Glomerular visceral epithelial cell (primary cell): Measurements from ENCODE around the gene SLC35E3.

Source experiments
- DNase-seq: peaks from one replicate; pipeline ENCODE4 v3.0.0-alpha.2; 2016; ENCODE audit errors: extremely low spot score

The SLC35E3 gene

DNA sequence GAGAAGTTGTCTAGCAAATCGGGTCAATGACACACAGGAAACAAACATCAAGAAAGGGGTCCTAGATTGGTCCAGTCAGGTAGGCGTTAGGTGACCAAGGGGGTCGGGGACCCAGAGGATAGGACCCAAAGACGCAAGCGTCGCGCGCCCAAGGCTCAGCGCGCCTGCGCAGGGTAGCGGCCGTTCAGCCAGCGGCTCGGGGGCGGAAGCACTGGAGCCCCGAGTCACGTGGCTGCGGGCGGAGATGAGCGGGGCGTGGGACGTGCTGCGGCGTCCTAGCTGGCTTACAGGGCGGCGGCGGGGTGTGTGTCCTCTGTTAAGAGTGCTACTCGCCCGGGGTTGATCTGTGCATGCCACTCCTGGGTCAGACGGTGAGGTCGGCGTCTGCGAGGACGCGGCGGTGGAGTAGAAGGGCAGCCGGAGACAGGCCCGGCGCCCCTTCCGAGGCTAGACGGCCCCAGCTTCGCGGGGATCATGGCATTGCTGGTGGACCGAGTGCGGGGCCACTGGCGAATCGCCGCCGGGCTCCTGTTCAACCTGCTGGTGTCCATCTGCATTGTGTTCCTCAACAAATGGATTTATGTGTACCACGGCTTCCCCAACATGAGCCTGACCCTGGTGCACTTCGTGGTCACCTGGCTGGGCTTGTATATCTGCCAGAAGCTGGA is at the start of gene SLC35E3:
Gene SLC35E3, plus strand, starts transcription at position 273 of the 668 bp plus-strand sequence. Its CDS starts 202 bp downstream, at position 475.
- DNase-seq, result peak; percentile 88

DNA sequence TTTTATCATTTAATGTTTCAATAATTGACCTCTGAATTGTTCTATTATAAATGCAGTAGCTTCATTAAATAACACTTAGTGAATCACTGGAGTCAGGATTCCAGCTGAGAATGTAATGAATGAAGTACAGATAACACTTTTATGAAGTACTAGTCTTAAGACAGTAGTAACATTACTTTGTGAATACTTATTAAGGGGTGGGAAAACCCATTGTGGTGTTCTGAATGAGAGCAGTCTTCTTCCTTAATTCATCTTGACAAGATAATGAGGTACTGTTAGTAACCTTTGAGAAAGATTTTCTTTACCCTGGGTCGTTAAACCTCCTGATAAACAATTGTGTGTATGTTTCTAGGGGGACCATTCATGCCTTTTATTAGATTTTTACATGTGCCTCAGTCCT is 46.5 kb upstream of the SLC35E3 start:
- DNase-seq, result no peak

DNA sequence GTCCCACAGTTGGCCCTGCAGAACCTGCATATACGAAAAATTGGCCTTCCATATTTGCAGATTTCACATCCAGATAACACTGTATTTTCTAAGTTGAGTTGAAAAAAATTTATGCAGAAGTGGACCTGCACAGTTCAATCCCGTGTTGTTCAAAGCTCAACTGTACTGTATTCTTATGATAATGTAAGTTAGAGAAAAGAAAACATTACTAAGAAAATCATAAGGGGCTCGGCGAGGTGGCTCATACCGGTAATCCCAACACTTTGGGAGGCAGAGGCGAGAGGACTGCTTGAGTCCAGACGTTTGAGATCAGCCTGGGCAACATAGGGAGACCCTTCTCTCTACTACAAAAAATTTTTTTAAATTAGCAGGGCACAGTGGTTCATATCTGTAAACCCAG is 18.2 kb upstream of the SLC35E3 start:
- no peak for DNase-seq

DNA sequence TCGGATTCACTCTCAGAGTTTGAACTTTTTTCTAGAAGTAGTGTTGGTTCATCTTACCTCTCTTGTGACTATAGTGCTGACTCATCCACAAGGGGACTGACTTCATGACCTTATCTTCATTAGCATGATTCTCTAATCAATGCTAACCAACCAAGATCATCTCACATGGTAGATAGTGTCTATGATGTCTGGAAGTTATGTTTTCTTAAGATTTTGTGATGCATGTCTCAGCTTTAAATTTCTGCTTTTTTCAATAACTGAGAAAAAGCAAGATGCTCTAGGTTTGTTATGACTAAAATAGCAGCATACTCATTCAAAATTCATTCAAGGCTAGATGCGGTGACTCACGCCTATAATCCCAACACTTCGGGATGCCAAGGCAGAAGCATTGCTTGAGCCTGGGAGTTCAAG is 12.3 kb upstream of the SLC35E3 start:
- no peak for DNase-seq

DNA sequence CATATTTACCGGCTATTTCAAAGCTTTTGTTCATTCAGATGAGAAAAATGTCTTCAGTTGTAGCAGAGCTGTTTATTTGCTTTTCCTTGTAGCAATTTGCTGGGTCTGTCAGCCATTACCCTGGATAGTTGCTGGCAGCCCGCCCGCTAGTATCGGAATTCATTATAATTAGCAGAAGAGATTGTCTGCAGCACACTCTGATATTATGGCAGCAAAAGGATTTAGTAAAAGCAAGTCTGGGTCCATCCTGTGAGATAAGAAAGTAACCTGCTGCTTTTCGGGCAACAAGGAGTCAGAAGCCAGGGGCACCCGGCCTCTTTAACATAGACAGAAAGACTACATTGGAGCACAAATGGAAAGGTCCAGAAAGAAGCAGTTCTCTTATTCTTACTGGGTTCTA is 6.1 kb upstream of the SLC35E3 start:
- DNase-seq, result no peak

DNA sequence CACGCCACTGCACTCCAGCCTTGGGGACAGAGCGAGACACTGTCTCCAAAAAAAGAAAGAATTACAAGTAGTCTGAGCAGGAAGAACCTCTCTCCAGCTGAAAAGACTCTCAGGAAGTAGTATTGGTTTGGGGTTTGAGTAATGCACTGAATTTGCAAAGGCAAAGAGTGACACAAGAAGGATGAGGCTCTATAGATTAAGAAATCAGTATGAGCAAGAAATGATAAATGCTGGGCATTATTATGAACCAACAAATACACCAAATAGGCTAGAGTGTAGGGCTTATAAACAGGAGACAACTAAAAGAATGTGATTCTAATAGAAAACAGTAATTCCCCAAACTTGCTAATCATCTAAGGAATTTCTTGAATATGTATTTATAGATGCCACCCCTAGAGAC is 2.6 kb upstream of the SLC35E3 start:
- DNase-seq, result no peak

DNA sequence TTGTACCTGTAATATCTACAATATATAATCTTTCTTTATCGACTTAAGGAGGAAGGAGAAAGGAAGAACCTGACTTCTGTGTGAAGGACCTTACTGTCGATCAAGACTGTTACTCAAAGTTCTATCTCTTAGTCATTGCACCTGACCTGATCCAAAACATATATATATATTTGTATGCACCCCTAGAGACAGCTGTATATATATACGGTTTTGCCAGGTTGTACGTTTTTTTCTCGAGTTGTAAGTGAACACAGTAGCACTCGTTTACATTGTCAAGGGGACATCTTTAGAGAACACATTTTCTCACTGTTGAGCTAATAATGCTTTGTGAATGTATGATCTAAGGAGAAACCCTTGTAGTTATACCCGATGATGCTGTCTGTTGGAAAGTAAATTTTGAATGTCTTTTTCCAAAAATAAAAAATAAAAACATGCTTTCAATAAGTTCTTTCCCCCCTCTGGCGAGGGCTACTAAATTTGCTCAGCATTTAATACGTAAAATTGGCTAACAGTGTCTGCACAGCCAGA is 536 bp upstream of the SLC35E3 start:
- DNase-seq, result no peak

DNA sequence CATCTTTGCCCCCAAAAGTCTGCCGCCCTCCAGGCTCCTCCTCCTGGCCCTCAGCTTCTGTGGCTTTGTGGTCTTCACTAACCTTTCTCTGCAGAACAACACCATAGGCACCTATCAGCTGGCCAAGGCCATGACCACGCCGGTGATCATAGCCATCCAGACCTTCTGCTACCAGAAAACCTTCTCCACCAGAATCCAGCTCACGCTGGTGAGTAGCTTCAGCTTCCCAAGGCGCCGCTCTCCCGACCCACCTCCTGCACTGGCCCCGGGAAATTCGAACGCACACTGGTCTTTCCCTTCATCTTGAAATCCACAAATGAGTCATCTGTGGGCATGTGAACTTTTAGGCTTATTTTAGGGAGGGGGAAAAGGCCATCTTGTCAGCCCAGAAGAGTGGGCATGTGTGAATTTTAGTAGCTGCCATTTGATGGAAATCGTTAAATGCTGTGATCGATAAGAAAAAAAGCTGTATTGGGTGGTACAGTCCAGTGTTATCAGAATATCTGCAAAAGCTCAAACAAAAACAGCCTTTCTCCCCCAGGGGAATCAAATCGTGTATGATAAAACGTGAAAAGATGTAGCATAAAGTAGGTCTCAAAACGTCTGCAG is 700 bp downstream of the SLC35E3 start:
- DNase-seq, result peak; percentile 61

DNA sequence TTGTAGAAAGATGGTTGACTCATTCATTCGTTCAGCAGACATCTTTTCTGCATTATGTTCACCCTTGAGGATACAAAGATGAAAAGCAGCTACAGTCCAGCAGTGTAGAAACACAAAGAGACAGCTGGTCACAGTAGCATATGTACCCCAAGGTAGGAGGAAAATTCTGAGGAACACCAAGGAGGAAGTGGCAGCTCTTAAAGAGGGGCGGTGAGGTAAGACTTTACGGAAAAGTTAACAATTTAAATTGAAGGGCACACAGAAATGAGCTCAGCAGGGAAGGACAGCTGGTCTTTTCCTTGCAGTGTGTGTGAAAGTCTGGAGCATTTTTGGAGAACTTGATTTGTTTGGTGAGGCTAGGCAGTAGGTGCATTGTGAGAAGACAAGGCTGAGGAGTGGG is 3.5 kb downstream of the SLC35E3 start:
- DNase-seq, result no peak

DNA sequence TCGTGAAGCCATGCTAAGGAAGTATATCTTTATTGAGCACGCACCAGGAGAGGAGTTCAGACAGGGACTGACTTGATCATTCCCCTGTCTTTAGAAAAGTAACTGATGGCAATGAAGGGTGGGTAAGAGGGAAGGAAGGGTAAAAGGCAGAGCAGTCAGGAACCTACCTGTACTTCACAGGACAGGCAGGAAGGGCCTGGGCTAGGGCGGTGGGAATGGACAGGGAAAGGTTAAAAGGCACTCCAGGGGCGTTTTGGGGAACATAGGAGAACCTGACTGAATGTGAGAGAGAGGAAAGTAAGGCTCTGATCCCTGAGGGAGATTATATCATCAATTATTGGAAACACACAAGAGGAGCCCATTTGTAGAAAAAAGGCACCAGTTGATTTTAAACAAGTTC is 3.9 kb downstream of the SLC35E3 start:
- no peak for DNase-seq

DNA sequence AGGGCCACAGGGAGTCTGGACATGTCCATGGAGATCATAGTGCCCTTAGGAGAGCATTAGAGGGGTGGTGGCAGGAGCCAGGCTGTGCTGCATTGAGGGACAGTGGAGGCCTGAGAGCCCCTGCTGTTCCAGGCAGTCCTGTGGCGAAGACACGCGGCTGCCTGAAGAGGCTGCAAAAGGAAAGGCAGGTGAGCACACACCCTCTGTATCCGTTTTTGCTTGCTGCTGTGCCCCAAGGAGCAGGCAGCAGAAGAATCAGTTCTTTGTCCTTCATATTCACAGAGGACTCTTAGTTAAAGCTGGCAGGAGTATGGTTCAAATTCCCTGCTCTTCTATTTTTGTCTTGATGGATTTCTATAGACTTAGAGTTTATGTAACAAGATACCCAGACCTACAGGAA is 4.5 kb downstream of the SLC35E3 start:
- DNase-seq, result no peak

DNA sequence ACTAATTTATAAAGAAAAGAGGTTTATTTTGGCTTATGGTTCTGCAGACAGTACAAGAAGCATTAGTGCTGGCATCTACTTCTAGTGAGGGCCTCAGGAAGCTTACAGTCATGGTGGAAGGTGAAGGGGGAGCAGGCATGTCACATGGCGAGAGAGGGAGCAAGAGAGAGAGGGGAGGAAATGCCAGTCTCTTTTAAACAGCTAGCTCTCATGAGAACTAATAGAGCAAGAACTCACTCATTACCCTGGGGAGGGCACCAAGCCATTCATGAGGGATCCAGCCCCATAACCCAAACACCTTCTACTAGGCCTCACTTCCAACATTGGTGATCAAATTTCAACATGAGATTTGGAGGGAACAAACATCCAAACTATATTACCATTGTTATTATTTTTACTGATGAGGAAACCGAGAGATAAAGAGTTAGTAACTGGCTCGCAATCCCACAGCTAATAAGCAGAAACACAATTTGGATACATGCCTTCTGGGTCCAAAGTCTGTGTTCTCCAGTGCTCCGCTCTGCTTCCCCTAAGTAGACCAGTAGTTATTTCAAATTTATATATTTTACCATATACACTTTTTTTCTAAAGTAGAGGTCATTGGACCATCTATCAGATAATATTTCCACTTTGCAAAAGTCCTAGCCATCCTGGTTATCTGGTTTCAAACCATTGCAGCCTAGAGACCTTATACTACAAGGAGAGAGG is 9.7 kb downstream of the SLC35E3 start:
- DNase-seq, result no peak

DNA sequence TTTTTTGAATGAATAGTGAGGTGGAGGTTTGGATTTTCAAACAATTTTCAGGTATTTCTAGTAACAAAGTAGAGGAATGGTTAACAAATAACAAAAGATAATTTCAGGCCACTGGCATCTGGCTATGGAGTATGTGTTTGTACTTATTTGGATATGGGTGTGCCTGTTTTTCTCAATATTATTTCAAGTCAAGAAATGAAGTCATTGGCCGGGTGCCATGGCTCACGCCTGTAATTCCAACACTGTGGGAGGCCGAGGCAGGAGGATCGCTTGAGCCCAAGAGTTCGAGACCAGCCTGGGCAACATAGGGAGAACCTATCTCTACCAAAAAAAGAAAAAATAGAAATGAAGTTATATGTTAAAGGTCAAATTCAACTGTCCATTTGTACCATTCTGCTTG is 13.9 kb downstream of the SLC35E3 start:
- no peak for DNase-seq

DNA sequence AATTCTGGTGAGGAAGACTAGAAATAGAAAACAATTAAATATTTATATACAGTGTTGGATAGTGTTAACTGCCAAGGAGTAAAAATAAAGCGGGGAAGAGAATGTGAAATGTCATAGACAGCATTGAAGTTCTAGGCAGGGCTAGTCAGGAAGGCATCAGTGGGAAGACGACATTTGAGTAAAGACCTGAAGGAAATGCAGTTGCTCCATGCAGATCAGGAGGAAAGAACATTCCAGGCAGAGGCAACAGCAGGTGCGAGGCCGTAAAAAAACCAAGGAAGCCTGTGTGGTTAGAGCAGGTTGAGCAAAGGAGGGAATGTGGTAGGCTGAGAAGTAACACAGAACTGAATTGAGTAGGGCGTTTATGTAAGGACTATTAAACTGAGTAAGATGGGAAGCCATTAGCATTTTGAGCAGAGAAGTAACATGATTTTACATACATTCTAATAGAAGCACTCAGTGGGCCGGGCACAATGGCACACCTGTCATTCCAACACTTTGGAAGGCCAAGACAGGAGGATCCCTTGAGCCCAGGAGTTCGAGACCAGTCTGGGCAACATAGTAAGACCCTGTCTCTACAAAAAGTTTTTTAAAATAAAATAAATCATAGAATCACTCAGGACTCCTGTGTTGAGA is 14.9 kb downstream of the SLC35E3 start:
- DNase-seq, result no peak

DNA sequence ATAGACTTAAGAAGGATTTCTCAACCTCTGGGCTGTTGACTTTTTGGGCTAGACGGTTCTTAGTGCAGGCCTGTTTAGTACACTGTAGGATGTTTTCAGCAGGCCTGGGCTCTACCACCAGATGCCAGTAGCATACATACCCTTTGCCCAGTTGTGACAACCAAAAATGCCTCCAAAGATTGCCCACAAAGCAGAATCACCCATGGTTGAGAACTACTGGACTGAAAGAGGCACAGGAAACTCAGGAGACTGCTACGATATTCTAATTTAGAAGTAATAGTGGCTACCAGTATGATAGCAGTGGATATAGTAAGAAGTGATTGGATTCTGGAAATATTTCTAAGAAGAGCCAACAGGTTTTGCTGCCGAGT is 15.5 kb downstream of the SLC35E3 start:
- DNase-seq, result no peak

DNA sequence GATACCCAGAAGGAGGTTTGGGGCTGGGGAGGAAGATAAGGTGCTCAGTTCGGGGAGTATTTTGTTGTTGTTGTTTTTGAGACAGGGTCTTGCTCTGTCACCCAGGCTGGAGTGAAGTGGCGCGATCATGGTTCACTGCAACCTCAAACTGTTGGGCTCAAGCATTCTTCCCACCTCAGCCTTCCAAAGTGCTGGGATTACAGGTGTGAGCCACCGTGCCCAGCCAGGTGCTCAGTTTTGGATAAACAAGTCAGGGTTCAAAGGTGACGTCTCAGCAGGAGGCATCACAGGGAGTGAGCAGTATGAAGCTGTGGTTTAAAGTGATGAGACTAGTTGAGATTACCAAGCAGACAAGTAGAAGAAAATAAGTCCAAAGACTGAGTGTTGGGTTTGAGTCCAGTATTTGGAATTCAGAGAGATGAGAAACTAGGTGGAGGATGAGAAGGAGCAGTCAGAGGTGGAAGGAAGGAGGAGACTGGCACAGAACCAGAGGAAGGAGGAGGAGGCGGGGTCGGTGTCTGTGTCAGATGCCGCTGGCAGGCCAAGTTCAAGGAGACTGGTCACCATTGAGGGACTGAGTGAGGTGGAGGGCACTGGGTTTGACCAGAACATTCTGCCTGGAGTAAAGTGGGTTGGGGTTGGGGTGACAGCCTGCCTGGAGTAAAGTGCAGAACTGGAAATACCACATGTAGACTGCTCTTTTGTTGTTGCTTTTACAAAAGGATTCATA is 16.1 kb downstream of the SLC35E3 start:
- no peak for DNase-seq

DNA sequence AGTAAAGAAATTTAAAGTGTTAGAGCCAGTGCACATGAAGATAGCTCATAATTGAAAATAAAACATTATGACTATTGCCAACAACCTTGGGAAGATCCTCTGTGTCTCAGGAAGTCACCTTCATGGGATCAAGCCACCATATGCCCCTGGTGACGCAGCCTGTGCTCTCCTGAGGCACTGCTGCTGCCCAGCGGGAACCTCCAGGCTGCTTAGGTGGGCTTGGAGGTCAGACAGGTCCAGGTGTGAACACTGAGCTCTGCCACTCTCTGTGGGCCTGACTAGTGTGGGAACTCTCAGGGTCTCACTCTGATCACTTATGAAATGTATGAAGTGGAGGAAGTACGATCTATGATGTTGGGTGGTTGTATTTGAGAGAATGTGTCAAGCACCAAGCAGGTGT is 16.7 kb downstream of the SLC35E3 start:
- no peak for DNase-seq

DNA sequence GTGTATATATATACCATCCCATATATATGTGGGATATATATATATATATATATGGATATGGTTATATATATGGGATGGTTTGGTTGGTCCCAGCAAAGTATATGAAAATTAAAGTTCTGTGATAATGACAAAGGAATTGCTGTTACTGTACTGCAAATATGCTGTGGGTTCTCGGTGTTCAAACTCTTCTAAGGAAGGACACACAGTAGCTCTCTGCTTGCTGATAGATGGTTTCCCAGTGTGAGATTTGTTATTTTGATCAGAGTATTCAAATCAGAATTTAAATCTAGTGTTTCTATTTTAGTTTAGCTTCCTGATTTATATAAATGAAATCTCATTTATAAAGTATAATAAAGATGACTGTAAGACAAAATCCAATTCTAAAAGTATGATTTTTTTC is 19.7 kb downstream of the SLC35E3 start:
- no peak for DNase-seq

DNA sequence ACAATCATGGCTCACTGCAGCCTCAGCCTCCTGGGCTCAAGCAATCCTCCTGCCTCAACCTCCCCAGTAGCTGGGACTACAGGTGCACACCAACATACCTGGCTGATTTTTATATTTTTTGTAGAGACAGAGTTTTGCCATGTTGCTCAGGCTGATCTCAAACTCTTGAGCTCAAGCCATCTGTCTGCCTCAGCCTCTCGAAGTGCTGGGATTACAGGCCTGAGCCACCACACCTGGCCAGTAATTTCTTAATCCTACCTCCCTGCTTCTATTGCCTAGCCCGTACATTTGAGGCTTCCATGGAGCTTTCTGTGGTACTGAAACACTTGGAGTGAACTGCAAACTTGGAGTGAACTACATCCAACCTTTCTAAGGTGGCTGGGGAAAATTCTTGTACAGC is 20.7 kb downstream of the SLC35E3 start:
- DNase-seq, result no peak

DNA sequence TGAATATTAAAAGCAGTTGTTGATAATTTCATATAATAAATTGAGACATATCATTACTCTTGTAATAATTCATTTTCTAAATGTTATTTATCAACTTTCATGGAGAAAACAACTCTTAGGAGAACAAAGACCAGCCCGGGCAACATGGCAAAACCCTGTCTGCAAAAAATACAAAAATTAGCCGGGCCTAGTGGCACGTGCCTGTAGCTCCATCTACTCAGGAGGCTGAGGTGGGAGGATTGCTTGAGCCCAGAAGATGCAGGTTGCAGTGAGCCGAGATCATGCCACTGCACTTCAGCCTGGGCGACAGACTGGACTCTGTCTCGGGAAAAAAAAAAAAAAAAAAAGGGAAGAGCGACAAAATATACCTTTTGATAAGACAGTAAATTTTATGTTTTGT is 21.2 kb downstream of the SLC35E3 start:
- DNase-seq, result no peak

DNA sequence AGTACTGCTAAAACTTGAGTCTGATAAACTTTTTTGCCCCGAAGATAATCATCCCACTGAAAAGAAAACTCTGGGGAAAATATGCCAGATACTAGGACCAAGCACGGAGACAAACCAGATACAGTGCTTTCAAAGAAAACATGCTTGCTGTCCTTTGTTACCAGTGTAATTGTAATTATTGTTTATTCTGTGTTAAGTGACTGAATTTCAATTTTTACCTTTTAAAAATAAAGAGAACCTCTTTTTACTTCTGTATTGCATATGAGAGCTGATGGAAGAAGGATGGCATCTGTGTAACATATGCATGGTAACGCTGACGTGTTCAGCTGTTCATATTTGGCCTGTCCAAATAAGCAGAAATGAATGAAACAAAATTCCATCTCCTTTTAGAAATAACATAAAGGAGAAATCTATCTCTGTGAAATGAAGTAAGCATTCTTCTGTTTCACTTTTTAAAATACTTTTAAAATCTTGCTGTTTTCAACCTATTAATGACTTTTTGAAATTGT is 22.5 kb downstream of the SLC35E3 start:
- no peak for DNase-seq

DNA sequence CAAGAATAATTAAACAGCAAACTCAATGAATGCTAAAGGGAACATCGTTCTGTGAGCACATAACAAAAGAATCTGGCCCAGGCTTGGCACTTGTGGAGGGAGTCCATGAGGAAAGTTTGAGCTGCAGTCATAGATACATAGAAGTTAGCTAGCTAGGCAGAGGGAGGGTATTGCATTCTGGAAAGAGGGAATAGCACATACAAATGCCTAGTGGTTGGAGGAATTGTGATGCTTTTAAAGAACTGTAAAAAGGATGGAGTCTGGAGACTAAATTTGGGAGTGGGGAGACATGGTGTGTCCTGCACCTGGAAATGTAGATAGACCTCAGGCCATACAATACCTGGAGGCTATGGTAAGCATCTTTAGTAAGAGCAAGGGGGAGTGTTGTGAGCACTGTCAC is 24.0 kb downstream of the SLC35E3 start:
- no peak for DNase-seq
